CD4-positive, alpha-beta T cell treated with Interleukin-10 for 1 hour (primary cell): ENCODE data around the gene ATP2B2.
A peak's percentile ranks its signal among the peaks of the same experiment; 100 is the strongest.
"Not testable (repeated sequence)": the region's sequence is repeated elsewhere in the genome, so short reads cannot be mapped to it uniquely, and the experiment has no call there.

ENCODE experiments used
- DNase-seq: peaks from one replicate; pipeline ENCODE4 v3.0.0-alpha.2; 2020

Gene ATP2B2

GRCh38 chr3:10396931-10397330 is 108.5 kb downstream of the ATP2B2 start:
- no peak for DNase-seq

- no peak for DNase-seq
These were observed 109.3 kb downstream of the ATP2B2 start for GRCh38 chr3:10396083-10396482.

- peak; percentile 47 for DNase-seq
These were observed 109.7 kb downstream of the ATP2B2 start for GRCh38 chr3:10395671-10396070.

- no peak for DNase-seq
These were observed 110.2 kb downstream of the ATP2B2 start for GRCh38 chr3:10395196-10395595.

GRCh38 chr3:10394491-10395025 is 110.8 kb downstream of the ATP2B2 start:
- no peak for DNase-seq

- DNase-seq, result no peak
These were observed 111.9 kb downstream of the ATP2B2 start for GRCh38 chr3:10393514-10393913.

GRCh38 chr3:10392906-10393461 is 112.4 kb downstream of the ATP2B2 start:
- DNase-seq, result no peak

GRCh38 chr3:10392244-10392643 is 113.1 kb downstream of the ATP2B2 start:
- no peak for DNase-seq

GRCh38 chr3:10391391-10391790 is 114.0 kb downstream of the ATP2B2 start:
- no peak for DNase-seq

- DNase-seq, result no peak
These were observed 114.6 kb downstream of the ATP2B2 start for GRCh38 chr3:10390641-10391373.

GRCh38 chr3:10389995-10390394 is 115.4 kb downstream of the ATP2B2 start:
- no peak for DNase-seq

GRCh38 chr3:10389339-10389738 is 116.0 kb downstream of the ATP2B2 start:
- DNase-seq, result no peak

- DNase-seq, result no peak
These were observed 117.3 kb downstream of the ATP2B2 start for GRCh38 chr3:10387881-10388609.

GRCh38 chr3:10386121-10386520 is 119.3 kb downstream of the ATP2B2 start:
- DNase-seq, result no peak

GRCh38 chr3:10384541-10385360 is 120.6 kb downstream of the ATP2B2 start:
- no peak for DNase-seq

GRCh38 chr3:10383850-10384248 is 121.5 kb downstream of the ATP2B2 start:
- no peak for DNase-seq

GRCh38 chr3:10382892-10383849 is 122.2 kb downstream of the ATP2B2 start:
- no peak for DNase-seq

GRCh38 chr3:10382445-10382844 is 122.9 kb downstream of the ATP2B2 start:
- not testable (repeated sequence) for DNase-seq

- DNase-seq, result no peak
These were observed 124.0 kb downstream of the ATP2B2 start for GRCh38 chr3:10381336-10381735.

- no peak for DNase-seq
These were observed 124.5 kb downstream of the ATP2B2 start for GRCh38 chr3:10380906-10381305.

GRCh38 chr3:10379961-10380360 is 125.4 kb downstream of the ATP2B2 start:
- no peak for DNase-seq

GRCh38 chr3:10379161-10379560 is 126.2 kb downstream of the ATP2B2 start:
- no peak for DNase-seq
